B cell (primary cell): ENCODE results near the gene APOC3. TPM values are rescaled to one million over a fixed set of nuclear protein-coding genes. Genes with fewer than 3 reads are reported as not detected.
A peak's percentile ranks its signal among the peaks of the same experiment; 100 is the strongest.

Experiments used
- ATAC-seq: fragments of 200-7000 bp; cut with Tn5 transposase; one replicate; pipeline ENCODE4 v1.10.0; 2021; ENCODE audit warnings: low read depth, mild to moderate bottlenecking, moderate number of reproducible peaks, moderate library complexity
- CTCF ChIA-PET: fragments of 350-600 bp; sonication (Branson Sonifier 250); formaldehyde crosslinking; loops from one replicate; lab custom pipeline; 2021; ENCODE audit warnings: antibody characterized with exemption, inconsistent platforms; lab: Charles Lee
- POLR2A ChIA-PET: fragments of 350-600 bp; sonication (Branson Sonifier 250); formaldehyde crosslinking; loops from one replicate; lab custom pipeline; 2021; ENCODE audit warnings: antibody characterized with exemption; lab: Charles Lee
- DNase-seq: peaks from one replicate; pipeline ENCODE4 v3.0.0; 2013
- H2AFZ ChIP-seq: 2 replicates; pipeline ENCODE4 v1.6.1; 2012; ENCODE audit warnings: mild to moderate bottlenecking, low read depth, low read length; ENCODE audit not compliant: insufficient read depth, poor library complexity, severe bottlenecking
- H3K27ac ChIP-seq, 2 donors: 1 replicate in 1 of 2; 2 replicates in 1 of 2; pipeline ENCODE4 v1.5.1; 2012 to 2013; ENCODE audit warnings: low read length in 2 of 2, mild to moderate bottlenecking in 2 of 2, moderate library complexity in 1 of 2
- H3K27me3 ChIP-seq, 4 experiments: fragments of 200-600 bp in 1 of 4; sonication (generic) in 1 of 4; replicated peaks in 1 of 4; 1 replicate in 2 of 4; 2 replicates in 2 of 4; pipeline versions ENCODE4 v1.6.1 to v1.7.0; 2013 to 2016; ENCODE audit warnings: low read length in 3 of 4, mild to moderate bottlenecking in 2 of 4, mixed read lengths in 1 of 4, moderate library complexity in 1 of 4; ENCODE audit not compliant: insufficient read depth in 4 of 4, control insufficient read depth in 3 of 4; ENCODE audit errors: control extremely low read depth in 1 of 4
- H3K36me3 ChIP-seq, 2 experiments: replicated peaks in 1 of 2; 1 replicate in 1 of 2; 2 replicates in 1 of 2; pipeline versions ENCODE4 v1.6.1 to v1.7.1; 2013; ENCODE audit warnings: low read length in 1 of 2; ENCODE audit not compliant: insufficient read depth in 2 of 2, control insufficient read depth in 1 of 2; ENCODE audit errors: control extremely low read depth in 1 of 2, extremely low read depth in 1 of 2
- H3K4me1 ChIP-seq, 2 donors: fragments of 200-600 bp in 1 of 2; sonication (generic) in 1 of 2; 1 replicate in 1 of 2; 2 replicates in 1 of 2; pipeline versions ENCODE4 v1.5.1 to v1.6.1; 2013 to 2017; ENCODE audit warnings: low read length in 2 of 2; ENCODE audit not compliant: control insufficient read depth in 2 of 2, insufficient read depth in 2 of 2
- H3K4me2 ChIP-seq: replicated peaks from 2 replicates; pipeline ENCODE3; 2012; ENCODE audit warnings: mild to moderate bottlenecking, low read depth, low read length; ENCODE audit not compliant: poor library complexity, severe bottlenecking
- H3K4me3 ChIP-seq, 5 experiments: fragments of 200-600 bp in 1 of 5; sonication (generic) in 1 of 5; 1 replicate in 3 of 5; 2 replicates in 2 of 5; pipeline versions ENCODE4 v1.5.1 to v1.7.0; 2011 to 2016; ENCODE audit warnings: low read length in 4 of 5, mild to moderate bottlenecking in 4 of 5, low read depth in 2 of 5, control low read depth in 1 of 5, moderate library complexity in 1 of 5; ENCODE audit not compliant: insufficient read depth in 1 of 5; ENCODE audit errors: control extremely low read depth in 1 of 5, extremely low read depth in 1 of 5
- H3K79me2 ChIP-seq: fragments of 200-600 bp; sonication (generic); one replicate; pipeline ENCODE4 v1.6.0; 2016; ENCODE audit warnings: low read length; ENCODE audit not compliant: control insufficient read depth, insufficient read depth
- H3K9ac ChIP-seq: fragments of 200-600 bp; sonication (generic); 2 replicates; pipeline ENCODE4 v1.6.1; 2017; ENCODE audit warnings: mild to moderate bottlenecking, low read length, moderate library complexity
- H3K9me3 ChIP-seq, 3 donors: one replicate each; pipeline versions ENCODE4 v1.6.1 to v1.7.1; 2013; ENCODE audit warnings: low read length in 2 of 3; ENCODE audit not compliant: control insufficient read depth in 2 of 3, insufficient read depth in 1 of 3; ENCODE audit errors: control extremely low read depth in 1 of 3
- H4K20me1 ChIP-seq: 2 replicates; pipeline ENCODE4 v1.6.0; 2012; ENCODE audit warnings: mild to moderate bottlenecking, low read length; ENCODE audit not compliant: insufficient read depth, control insufficient read depth, poor library complexity, severe bottlenecking
- H3K27ac Mint-ChIP-seq: one replicate; pipeline ENCODE4 v1.8.0; 2021; ENCODE audit warnings: mixed read lengths
- H3K27me3 Mint-ChIP-seq: one replicate; pipeline ENCODE4 v1.8.0; 2021; ENCODE audit warnings: mixed read lengths
- H3K4me1 Mint-ChIP-seq: one replicate; pipeline ENCODE4 v1.8.0; 2021; ENCODE audit warnings: mixed read lengths
- H3K4me3 Mint-ChIP-seq: one replicate; pipeline ENCODE4 v1.8.0; 2021; ENCODE audit warnings: mixed read lengths
- H3K9me3 Mint-ChIP-seq: one replicate; pipeline ENCODE4 v1.8.0; 2022; ENCODE audit warnings: mixed read lengths; ENCODE audit not compliant: insufficient read depth
- CTCF ChIP-seq: fragments of 200-600 bp; IDR thresholded peaks from one replicate; pipeline ENCODE4 v1.8.0; 2022; ENCODE audit warnings: antibody characterized with exemption, mild to moderate bottlenecking
- EZH2 ChIP-seq: IDR thresholded peaks from 2 replicates; pipeline ENCODE4 v1.6.1; 2012; ENCODE audit warnings: borderline replicate concordance, low read depth, mild to moderate bottlenecking, moderate library complexity, low read length; ENCODE audit not compliant: insufficient read depth, poor library complexity, severe bottlenecking
- WGBS: methylation state at CpG from one replicate; pipeline ENCODE4 v1.1.5; 2013; ENCODE audit warnings: missing lambda C conversion rate; ENCODE audit not compliant: insufficient coverage; 5-methylcytosine and 5-hydroxymethylcytosine counted together
- intact Hi-C: fragments of 100-400 bp; cut with micrococcal nuclease; formaldehyde crosslinking; loops from one replicate; pipeline ENCODE4 v1.10.0; 2022
- polyA plus RNA-seq: library from polyadenylated mRNA; depleted of rRNA; stranded (reverse); fragments of >200 nt; gene quantifications from 2 replicates; pipeline ENCODE4 v1.2.3, GENCODE V29; 2012
- total RNA-seq, 2 donors: library from RNA; stranded (reverse); fragments of 120-200 nt in 1 of 2; gene quantifications; 1 replicate in 1 of 2; 2 replicates in 1 of 2; pipeline versions ENCODE4 v1.2.3 to v1.2.4, GENCODE V29; 2013 to 2022

Gene APOC3
- total and polyA plus RNA-seq, 2 donors (not counting 1 experiment from before 2014, with no cell fraction given): not detected

GRCh38 chr11:116788534-116788933, 41.2 kb upstream of the APOC3 start:
- peaks cover 37% of the 10 kb centered on the region for H3K4me1 Mint-ChIP-seq
- DNase-seq: no peak
- no CpG with 5 or more reads among the region's 4 CpGs for WGBS
- Histone ChIP-seq H3K27me3 (peaks cover 0 to 10% (median 0%) of the 10 kb centered on the region in 4 experiments), H3K9me3 (no peaks in the 10 kb centered on the region), H3K4me1 (peaks cover 22 to 29% of the 10 kb centered on the region in 2 donors), H3K36me3 (peaks cover 4 to 32% of the 10 kb centered on the region in 2 experiments), H3K79me2 (peaks cover 34% of the 10 kb centered on the region), H3K4me2 (peak overlapping the region; percentile 91), H4K20me1 (no peaks in the 10 kb centered on the region), H3K27ac (peak overlapping the region; percentile 47 to 82), H2AFZ (peak overlapping the region; percentile 96), H3K9ac (peak overlapping the region; percentile 88), H3K4me3 (peak overlapping the region; percentile 69 to 88 (median 81))
- H3K27me3 Mint-ChIP-seq: peaks cover 7% of the 10 kb centered on the region
- no peak for ATAC-seq
- ChIA-PET CTCF (interaction anchor here (1.3 to 7.1 kb wide), 4 partner anchors 48 to 439 kb away, joined by 5 to 80 read pairs (median 28); partner anchors contain the start of gene APOA1), POLR2A (interaction anchor here (1.9 to 2.3 kb wide), 2 partner anchors 14 to 16 kb away, joined by 6 to 11 read pairs; partner anchors contain the start of gene BUD13)
- intact Hi-C loops: loop anchor here (1.0 to 5.0 kb wide), 4 partner anchors 15 to 539 kb away; partner anchors contain the start of genes CEP164, PCSK7, RNF214 and SIDT2
- H3K4me3 Mint-ChIP-seq: peak overlapping the region; percentile 98
- TF ChIP-seq EZH2 (no peak), CTCF (no peak)
- H3K27ac Mint-ChIP-seq: peak overlapping the region; percentile 98
- no peaks in the 10 kb centered on the region for H3K9me3 Mint-ChIP-seq

- Histone ChIP-seq H3K4me2 (no peak overlapping the region), H3K4me3 (no peak overlapping the region), H2AFZ (peak overlapping the region; percentile 96), H3K79me2 (peaks cover 34% of the 10 kb centered on the region), H3K36me3 (peaks cover 4 to 28% of the 10 kb centered on the region in 2 experiments), H3K9ac (no peak overlapping the region), H3K4me1 (peaks cover 22 to 29% of the 10 kb centered on the region in 2 donors), H3K27me3 (peaks cover 0 to 10% (median 0%) of the 10 kb centered on the region in 4 experiments), H3K27ac (no peak overlapping the region), H3K9me3 (no peaks in the 10 kb centered on the region), H4K20me1 (no peaks in the 10 kb centered on the region)
- no peak for TF ChIP-seq EZH2
- TF ChIP-seq CTCF: no peak
- Mint-ChIP-seq H3K27me3 (peaks cover 7% of the 10 kb centered on the region), H3K27ac (peak overlapping the region; percentile 98), H3K4me3 (peak overlapping the region; percentile 98), H3K9me3 (no peaks in the 10 kb centered on the region), H3K4me1 (peaks cover 37% of the 10 kb centered on the region)
- ATAC-seq (no peak), DNase-seq (no peak)
- 89% methylated on average over 2 of the region's 4 CpGs for WGBS
- ChIA-PET POLR2A (no interaction called here), CTCF (interaction anchor here (5.2 to 7.1 kb wide), 2 partner anchors 48 to 317 kb away, joined by 45 to 80 read pairs; partner anchors contain the start of gene APOA1)
- intact Hi-C loops: loop anchor here (1.0 to 5.0 kb wide), 4 partner anchors 16 to 538 kb away; partner anchors contain the start of genes CEP164, PCSK7, RNF214 and SIDT2
Observed at GRCh38 chr11:116788975-116789374, 40.7 kb upstream of the APOC3 start.
